ENCODE results near the gene LDB2. TPM values are rescaled to one million over a fixed set of nuclear protein-coding genes. Genes with fewer than 3 reads are reported as not detected.

Gene LDB2
- total RNA-seq, 1 donor from 2014 or later, result 4.9 TPM

DNA sequence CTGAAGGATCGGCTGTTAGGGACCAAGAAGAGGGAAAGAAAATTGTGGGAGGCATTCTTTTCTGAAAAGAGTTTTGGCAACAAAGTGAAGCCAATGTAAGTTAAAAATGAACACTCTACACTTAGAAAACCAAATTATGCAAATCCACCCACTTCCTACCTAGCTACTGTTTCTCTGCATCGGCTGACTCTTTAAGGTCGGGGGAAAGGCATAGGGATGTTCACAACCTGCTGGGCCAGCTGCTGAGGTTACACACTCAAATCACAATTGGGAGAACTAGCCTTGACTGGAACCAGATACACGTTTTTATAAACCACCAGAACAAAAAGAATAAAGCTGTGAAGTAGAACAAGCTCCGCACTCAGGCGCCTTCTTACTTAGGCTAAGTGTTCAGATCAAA is 165.7 kb downstream of the LDB2 start:
- Histone ChIP-seq H2AFZ (ENCODE audit: low read depth, low read length) (no peak overlapping the region), H3K4me3 (ENCODE audit: insufficient read depth, low read depth, low read length) (no peak overlapping the region), H3K27me3 (ENCODE audit: insufficient read depth, low read length) (no peaks in the 10 kb centered on the region), H3K9me3 (ENCODE audit: insufficient read depth, low read depth, low read length) (no peaks in the 10 kb centered on the region), H3K79me2 (ENCODE audit: insufficient read depth, low read length) (no peaks in the 10 kb centered on the region), H3K4me2 (ENCODE audit: low read length) (no peak overlapping the region), H3K36me3 (ENCODE audit: insufficient read depth, low read length) (no peaks in the 10 kb centered on the region), H3K27ac (ENCODE audit: low read depth, low read length) (no peak overlapping the region), H4K20me1 (ENCODE audit: insufficient read depth, low read length) (no peaks in the 10 kb centered on the region), H3K9ac (ENCODE audit: low read length) (no peak overlapping the region), H3K4me1 (ENCODE audit: insufficient read depth, low read length) (peaks cover 9% of the 10 kb centered on the region)
- TF ChIP-seq, protein P1, sequence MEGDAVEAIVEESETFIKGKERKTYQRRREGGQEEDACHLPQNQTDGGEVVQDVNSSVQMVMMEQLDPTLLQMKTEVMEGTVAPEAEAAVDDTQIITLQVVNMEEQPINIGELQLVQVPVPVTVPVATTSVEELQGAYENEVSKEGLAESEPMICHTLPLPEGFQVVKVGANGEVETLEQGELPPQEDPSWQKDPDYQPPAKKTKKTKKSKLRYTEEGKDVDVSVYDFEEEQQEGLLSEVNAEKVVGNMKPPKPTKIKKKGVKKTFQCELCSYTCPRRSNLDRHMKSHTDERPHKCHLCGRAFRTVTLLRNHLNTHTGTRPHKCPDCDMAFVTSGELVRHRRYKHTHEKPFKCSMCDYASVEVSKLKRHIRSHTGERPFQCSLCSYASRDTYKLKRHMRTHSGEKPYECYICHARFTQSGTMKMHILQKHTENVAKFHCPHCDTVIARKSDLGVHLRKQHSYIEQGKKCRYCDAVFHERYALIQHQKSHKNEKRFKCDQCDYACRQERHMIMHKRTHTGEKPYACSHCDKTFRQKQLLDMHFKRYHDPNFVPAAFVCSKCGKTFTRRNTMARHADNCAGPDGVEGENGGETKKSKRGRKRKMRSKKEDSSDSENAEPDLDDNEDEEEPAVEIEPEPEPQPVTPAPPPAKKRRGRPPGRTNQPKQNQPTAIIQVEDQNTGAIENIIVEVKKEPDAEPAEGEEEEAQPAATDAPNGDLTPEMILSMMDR (IDR thresholded peaks at IDR 0.05; ENCODE audit: insufficient read depth, low read depth, low read length), result no peak
- no peak for TF ChIP-seq EZH2 (IDR thresholded peaks at IDR 0.05; ENCODE audit: insufficient read depth, low read length)
- H3K27me3 Mint-ChIP-seq (ENCODE audit: low read depth, unreplicated experiment), result no peaks in the 10 kb centered on the region
- FAIRE-seq (no peak), DNase-seq (ENCODE audit: low read depth) (no peak)
- H3K36me3 Mint-ChIP-seq (ENCODE audit: low read depth, unreplicated experiment), result no peaks in the 10 kb centered on the region
- H3K4me3 Mint-ChIP-seq (ENCODE audit: unreplicated experiment), result no peak overlapping the region
- H3K9me3 Mint-ChIP-seq (ENCODE audit: unreplicated experiment), result no peaks in the 10 kb centered on the region
- peaks cover 2% of the 10 kb centered on the region for H3K4me1 Mint-ChIP-seq (ENCODE audit: low read depth, unreplicated experiment)
- no peak overlapping the region for H3K27ac Mint-ChIP-seq (ENCODE audit: unreplicated experiment)

- no peaks in the 10 kb centered on the region for H3K36me3 ChIP-seq (ENCODE audit: insufficient read depth, low read length)
- H3K9ac ChIP-seq (ENCODE audit: low read length), result no peak overlapping the region
- H3K36me3 Mint-ChIP-seq (ENCODE audit: low read depth, unreplicated experiment), result no peaks in the 10 kb centered on the region
- no peaks in the 10 kb centered on the region for H3K9me3 Mint-ChIP-seq (ENCODE audit: unreplicated experiment)
- FAIRE-seq (no peak), DNase-seq (ENCODE audit: low read depth) (no peak)
- H3K79me2 ChIP-seq (ENCODE audit: insufficient read depth, low read length), result no peaks in the 10 kb centered on the region
- H3K4me1 Mint-ChIP-seq (ENCODE audit: low read depth, unreplicated experiment), result peaks cover 2% of the 10 kb centered on the region
- H3K27ac Mint-ChIP-seq (ENCODE audit: unreplicated experiment), result no peak overlapping the region
- H3K9me3 ChIP-seq (ENCODE audit: insufficient read depth, low read depth, low read length), result no peaks in the 10 kb centered on the region
- no peaks in the 10 kb centered on the region for H4K20me1 ChIP-seq (ENCODE audit: insufficient read depth, low read length)
- no peak overlapping the region for H2AFZ ChIP-seq (ENCODE audit: low read depth, low read length)
- H3K4me3 ChIP-seq (ENCODE audit: insufficient read depth, low read depth, low read length), result no peak overlapping the region
- no peaks in the 10 kb centered on the region for H3K27me3 ChIP-seq (ENCODE audit: insufficient read depth, low read length)
- H3K4me1 ChIP-seq (ENCODE audit: insufficient read depth, low read length), result peaks cover 9% of the 10 kb centered on the region
- no peak overlapping the region for H3K4me3 Mint-ChIP-seq (ENCODE audit: unreplicated experiment)
- no peak overlapping the region for H3K27ac ChIP-seq (ENCODE audit: low read depth, low read length)
- TF ChIP-seq, protein P1 (IDR thresholded peaks at IDR 0.05; ENCODE audit: insufficient read depth, low read depth, low read length), result no peak
- no peak for TF ChIP-seq EZH2 (IDR thresholded peaks at IDR 0.05; ENCODE audit: insufficient read depth, low read length)
- H3K27me3 Mint-ChIP-seq (ENCODE audit: low read depth, unreplicated experiment), result no peaks in the 10 kb centered on the region
- no peak overlapping the region for H3K4me2 ChIP-seq (ENCODE audit: low read length)
Observed at GRCh38 chr4:16731776-16732380, 166.6 kb downstream of the LDB2 start.

DNA sequence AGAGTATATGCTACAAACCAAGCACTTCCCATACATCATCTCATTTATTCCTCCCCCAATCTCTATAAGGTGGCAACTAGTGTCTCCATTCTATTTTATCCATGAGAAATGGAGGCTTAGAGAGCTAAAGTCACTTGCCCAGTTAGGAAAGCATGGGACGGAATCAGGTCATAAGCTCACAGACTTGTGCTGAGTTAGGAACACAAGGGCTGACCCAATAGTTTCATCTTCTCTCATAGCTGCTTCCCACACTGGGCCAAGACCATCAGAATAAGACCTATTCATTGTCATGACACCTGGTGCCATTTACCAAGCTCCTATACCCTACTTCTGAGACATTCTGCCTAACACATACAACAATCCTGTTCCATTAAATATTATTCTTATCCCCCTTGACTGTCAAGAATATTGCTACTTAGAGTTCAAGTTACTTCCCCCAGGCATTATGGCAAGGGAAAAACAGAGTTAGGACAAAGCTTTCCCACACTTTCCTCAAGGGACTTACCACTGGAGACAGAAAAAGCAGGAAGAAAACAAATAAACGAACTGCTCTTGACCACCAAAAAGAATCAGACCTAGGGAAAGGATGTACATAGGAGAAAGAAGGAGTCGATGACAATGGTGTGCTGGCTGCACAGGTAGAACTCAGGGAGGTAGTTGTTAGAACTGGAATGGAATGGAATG is 167.8 kb downstream of the LDB2 start:
- no peaks in the 10 kb centered on the region for H3K36me3 ChIP-seq (ENCODE audit: insufficient read depth, low read length)
- no peak overlapping the region for H3K27ac ChIP-seq (ENCODE audit: low read depth, low read length)
- H3K27ac Mint-ChIP-seq (ENCODE audit: unreplicated experiment), result no peak overlapping the region
- FAIRE-seq (no peak), DNase-seq (ENCODE audit: low read depth) (no peak)
- H3K4me2 ChIP-seq (ENCODE audit: low read length), result no peak overlapping the region
- no peak overlapping the region for H3K4me3 ChIP-seq (ENCODE audit: insufficient read depth, low read depth, low read length)
- no peaks in the 10 kb centered on the region for H3K27me3 ChIP-seq (ENCODE audit: insufficient read depth, low read length)
- no peaks in the 10 kb centered on the region for H3K9me3 ChIP-seq (ENCODE audit: insufficient read depth, low read depth, low read length)
- H3K4me1 Mint-ChIP-seq (ENCODE audit: low read depth, unreplicated experiment), result peaks cover 2% of the 10 kb centered on the region
- peaks cover 9% of the 10 kb centered on the region for H3K4me1 ChIP-seq (ENCODE audit: insufficient read depth, low read length)
- TF ChIP-seq EZH2 (IDR thresholded peaks at IDR 0.05; ENCODE audit: insufficient read depth, low read length), result no peak
- TF ChIP-seq, protein P1 (IDR thresholded peaks at IDR 0.05; ENCODE audit: insufficient read depth, low read depth, low read length), result no peak
- H3K27me3 Mint-ChIP-seq (ENCODE audit: low read depth, unreplicated experiment), result no peaks in the 10 kb centered on the region
- H3K36me3 Mint-ChIP-seq (ENCODE audit: low read depth, unreplicated experiment), result no peaks in the 10 kb centered on the region
- H4K20me1 ChIP-seq (ENCODE audit: insufficient read depth, low read length), result no peaks in the 10 kb centered on the region
- H3K9me3 Mint-ChIP-seq (ENCODE audit: unreplicated experiment), result no peaks in the 10 kb centered on the region
- no peak overlapping the region for H3K4me3 Mint-ChIP-seq (ENCODE audit: unreplicated experiment)
- no peaks in the 10 kb centered on the region for H3K79me2 ChIP-seq (ENCODE audit: insufficient read depth, low read length)
- H2AFZ ChIP-seq (ENCODE audit: low read depth, low read length), result no peak overlapping the region
- H3K9ac ChIP-seq (ENCODE audit: low read length), result no peak overlapping the region

Measured in astrocyte (in vitro differentiated cells and primary cell).